HUES64 (cell line): ENCODE results near the gene ANKRD11.
"Not testable (repeated sequence)": the region's sequence is repeated elsewhere in the genome, so short reads cannot be mapped to it uniquely, and the experiment has no call there.

ENCODE experiments used
- H3K27ac ChIP-seq: 2 replicates; pipeline ENCODE4 v1.7.0; 2013; ENCODE audit warnings: low read depth, low read length, inconsistent platforms
- H3K27me3 ChIP-seq: 2 replicates; pipeline ENCODE4 v1.6.1; 2013; ENCODE audit warnings: mild to moderate bottlenecking, low read length; ENCODE audit not compliant: insufficient read depth
- H3K36me3 ChIP-seq: 2 replicates; pipeline ENCODE4 v1.6.1; 2013; ENCODE audit warnings: mild to moderate bottlenecking, low read length; ENCODE audit not compliant: insufficient read depth
- H3K4me1 ChIP-seq: 2 replicates; pipeline ENCODE4 v1.6.1; 2013; ENCODE audit warnings: mild to moderate bottlenecking, low read length, moderate library complexity; ENCODE audit not compliant: insufficient read depth
- H3K4me3 ChIP-seq: 2 replicates; pipeline ENCODE4 v1.5.1; 2013; ENCODE audit warnings: mild to moderate bottlenecking, low read length, moderate library complexity
- H3K9ac ChIP-seq: 2 replicates; pipeline ENCODE4 v1.6.1; 2013; ENCODE audit warnings: mild to moderate bottlenecking, low read depth, low read length
- H3K9me3 ChIP-seq: 2 replicates; pipeline ENCODE4 v1.6.1; 2013; ENCODE audit warnings: low read depth, low read length; ENCODE audit not compliant: insufficient read depth
- WGBS: fragments of 150-250, 120-280 bp; methylation state at CpG from one replicate; pipeline ENCODE4 v1.1.7; 2013; ENCODE audit warnings: missing lambda C conversion rate; 5-methylcytosine and 5-hydroxymethylcytosine counted together

ANKRD11 gene

GRCh38 chr16:89436366-89436765, 54.0 kb downstream of the ANKRD11 start:
- H3K36me3 ChIP-seq: no peaks in the 10 kb centered on the region
- H3K9ac ChIP-seq: no peak overlapping the region
- H3K9me3 ChIP-seq: no peaks in the 10 kb centered on the region
- H3K27ac ChIP-seq: no peak overlapping the region
- 97% methylated on average over 10 of the region's 10 CpGs for WGBS
- no peak overlapping the region for H3K4me3 ChIP-seq
- H3K27me3 ChIP-seq: no peaks in the 10 kb centered on the region
- peaks cover 14% of the 10 kb centered on the region for H3K4me1 ChIP-seq

GRCh38 chr16:89435059-89435458, 55.3 kb downstream of the ANKRD11 start:
- H3K4me1 ChIP-seq: peaks cover 19% of the 10 kb centered on the region
- not testable (repeated sequence) for H3K9ac ChIP-seq, H3K27me3 ChIP-seq, H3K36me3 ChIP-seq, H3K27ac ChIP-seq, H3K4me3 ChIP-seq, H3K9me3 ChIP-seq
- WGBS: 93% methylated on average over 5 of the region's 5 CpGs

GRCh38 chr16:89434490-89434889, 55.9 kb downstream of the ANKRD11 start:
- WGBS: 95% methylated on average over 8 of the region's 8 CpGs
- Histone ChIP-seq H3K9ac (no peak overlapping the region), H3K9me3 (no peaks in the 10 kb centered on the region), H3K4me1 (peaks cover 18% of the 10 kb centered on the region), H3K4me3 (no peak overlapping the region), H3K27ac (no peak overlapping the region), H3K27me3 (no peaks in the 10 kb centered on the region), H3K36me3 (no peaks in the 10 kb centered on the region)

- WGBS: 95% methylated on average over 22 of the region's 22 CpGs
- H3K4me3 ChIP-seq, H3K9ac ChIP-seq, H3K27me3 ChIP-seq, H3K9me3 ChIP-seq, H3K36me3 ChIP-seq, H3K27ac ChIP-seq: not testable (repeated sequence)
- peaks cover 18% of the 10 kb centered on the region for H3K4me1 ChIP-seq
Measured at GRCh38 chr16:89433363-89433984, 56.9 kb downstream of the ANKRD11 start.

GRCh38 chr16:89431630-89432029, 58.7 kb downstream of the ANKRD11 start:
- Histone ChIP-seq H3K27ac (no peak overlapping the region), H3K36me3 (0 out of 2 replicates have a peak, but pooled peaks cover 3% of the 10 kb centered on the region), H3K9ac (no peak overlapping the region), H3K4me3 (no peak overlapping the region), H3K27me3 (no peaks in the 10 kb centered on the region), H3K9me3 (no peaks in the 10 kb centered on the region), H3K4me1 (peaks cover 23% of the 10 kb centered on the region)
- 77% methylated on average over 4 of the region's 4 CpGs for WGBS

GRCh38 chr16:89431158-89431584, 59.2 kb downstream of the ANKRD11 start:
- 0 out of 2 replicates have a peak, but pooled peaks cover 3% of the 10 kb centered on the region for H3K36me3 ChIP-seq
- H3K4me1 ChIP-seq: peaks cover 27% of the 10 kb centered on the region
- H3K4me3 ChIP-seq: no peak overlapping the region
- WGBS: 89% methylated on average over 12 of the region's 12 CpGs
- H3K9ac ChIP-seq: no peak overlapping the region
- no peaks in the 10 kb centered on the region for H3K9me3 ChIP-seq
- no peak overlapping the region for H3K27ac ChIP-seq
- no peaks in the 10 kb centered on the region for H3K27me3 ChIP-seq

- H3K27ac ChIP-seq: no peak overlapping the region
- H3K27me3 ChIP-seq: no peaks in the 10 kb centered on the region
- no peak overlapping the region for H3K4me3 ChIP-seq
- H3K9me3 ChIP-seq: no peaks in the 10 kb centered on the region
- WGBS: 87% methylated on average over 19 of the region's 19 CpGs
- H3K9ac ChIP-seq: no peak overlapping the region
- peaks cover 32% of the 10 kb centered on the region for H3K4me1 ChIP-seq
- 0 out of 2 replicates have a peak, but pooled peaks cover 3% of the 10 kb centered on the region for H3K36me3 ChIP-seq
Measured at GRCh38 chr16:89430436-89431157, 59.8 kb downstream of the ANKRD11 start.

- not testable (repeated sequence) for H3K27me3 ChIP-seq, H3K4me3 ChIP-seq, H3K27ac ChIP-seq, H3K36me3 ChIP-seq, H3K9me3 ChIP-seq, H3K9ac ChIP-seq
- peaks cover 46% of the 10 kb centered on the region for H3K4me1 ChIP-seq
- 94% methylated on average over 7 of the region's 7 CpGs for WGBS
Measured at GRCh38 chr16:89428605-89429004, 61.8 kb downstream of the ANKRD11 start.

GRCh38 chr16:89426736-89427530, 63.4 kb downstream of the ANKRD11 start:
- no peak overlapping the region for H3K4me3 ChIP-seq
- peaks cover 49% of the 10 kb centered on the region for H3K4me1 ChIP-seq
- H3K27me3 ChIP-seq: no peaks in the 10 kb centered on the region
- H3K36me3 ChIP-seq: 0 out of 2 replicates have a peak, but pooled peaks cover 3% of the 10 kb centered on the region
- no peak overlapping the region for H3K9ac ChIP-seq
- no peak overlapping the region for H3K27ac ChIP-seq
- H3K9me3 ChIP-seq: no peaks in the 10 kb centered on the region
- WGBS: 90% methylated on average over 10 of the region's 10 CpGs

- Histone ChIP-seq H3K27ac (0 out of 2 replicates have a peak overlapping the region, but pooled peaks have one; percentile 43), H3K27me3 (no peaks in the 10 kb centered on the region), H3K4me1 (peaks cover 35% of the 10 kb centered on the region), H3K36me3 (0 out of 2 replicates have a peak, but pooled peaks cover 3% of the 10 kb centered on the region), H3K9ac (no peak overlapping the region), H3K4me3 (no peak overlapping the region), H3K9me3 (no peaks in the 10 kb centered on the region)
- WGBS: 91% methylated on average over 10 of the region's 10 CpGs
Measured at GRCh38 chr16:89425523-89425922, 64.8 kb downstream of the ANKRD11 start.

- H3K9me3 ChIP-seq: no peaks in the 10 kb centered on the region
- WGBS: 88% methylated on average over 21 of the region's 21 CpGs
- no peaks in the 10 kb centered on the region for H3K27me3 ChIP-seq
- no peak overlapping the region for H3K9ac ChIP-seq
- peaks cover 35% of the 10 kb centered on the region for H3K4me1 ChIP-seq
- H3K36me3 ChIP-seq: 0 out of 2 replicates have a peak, but pooled peaks cover 3% of the 10 kb centered on the region
- no peak overlapping the region for H3K4me3 ChIP-seq
- no peak overlapping the region for H3K27ac ChIP-seq
Measured at GRCh38 chr16:89423681-89424260, 66.6 kb downstream of the ANKRD11 start.
